ENCODE data around the gene AP2B1. TPM values are rescaled to one million over a fixed set of nuclear protein-coding genes. Genes with fewer than 3 reads are reported as not detected.

Gene AP2B1
- total RNA-seq, 1 experiment from 2014 or later, result 198 TPM

- no peak for TF ChIP-seq POLR2A (IDR thresholded peaks at IDR 0.05; ENCODE audit: borderline replicate concordance, extremely low read depth, insufficient read depth, insufficient read length)
- TF ChIP-seq EZH2 (IDR thresholded peaks at IDR 0.05), result no peak
- TF ChIP-seq EGR1 (IDR thresholded peaks at IDR 0.05; ENCODE audit: low read depth), result no peak
- TF ChIP-seq ELF1 (IDR thresholded peaks at IDR 0.05; ENCODE audit: borderline replicate concordance, low read depth), result no peak
- no peak for TF ChIP-seq ATF3 (IDR thresholded peaks at IDR 0.05)
- TF ChIP-seq POLR2AphosphoS5 (IDR thresholded peaks at IDR 0.05; ENCODE audit: low read depth, low read length), result no peak
- TF ChIP-seq SP1 (IDR thresholded peaks at IDR 0.05; ENCODE audit: low read depth), result no peak
- TF ChIP-seq RAD21 (IDR thresholded peaks at IDR 0.05; ENCODE audit: low read depth), result no peak
- no peak for TF ChIP-seq JUND (IDR thresholded peaks at IDR 0.05)
- TF ChIP-seq SRF (IDR thresholded peaks at IDR 0.05; ENCODE audit: low read depth), result no peak
- TF ChIP-seq ZBTB33 (IDR thresholded peaks at IDR 0.05; ENCODE audit: extremely low read depth, insufficient replicate concordance, low read length), result no peak
- no peak for TF ChIP-seq YY1 (IDR thresholded peaks at IDR 0.05; ENCODE audit: extremely low read depth, insufficient replicate concordance, low read depth, low read length)
- TF ChIP-seq EZH2phosphoT487 (IDR thresholded peaks at IDR 0.05; ENCODE audit: borderline replicate concordance), result no peak
- TF ChIP-seq CEBPB (IDR thresholded peaks at IDR 0.05; ENCODE audit: low read depth), result no peak
- no peaks in the 10 kb centered on the region for H3K79me2 ChIP-seq (ENCODE audit: insufficient read depth, low read length)
- no TSS peak for BruUV-seq (replicated peaks)
- peaks cover 0 to 2% of the 10 kb centered on the region in 2 experiments; a peak in 1 of 4 replicates for H3K36me3 ChIP-seq (ENCODE audit: control insufficient read depth in 1 of 2, insufficient read depth in 2 of 2, low read length in 2 of 2)
- ChIA-PET CTCF (no interaction called here), POLR2A (no interaction called here), RAD21 (ENCODE audit: low non-redundant PET in 1 of 2, low total read pairs in 2 of 2, uncharacterized antibody in 2 of 2, unreplicated experiment in 2 of 2) (no interaction called here)
- H3K4me3 ChIP-seq (replicated peaks in 1 of 2; ENCODE audit: low read depth in 1 of 2, low read length in 2 of 2), result no peak within 1 kb of the TSS
- intact Hi-C loops (cut with micrococcal nuclease), result no loop called here
- H3K27ac ChIP-seq (ENCODE audit: low read depth, low read length), result no peak within 1 kb of the TSS
- no peaks in the 10 kb centered on the region for H3K9me2 ChIP-seq (ENCODE audit: insufficient read depth)
- H3K9me3 ChIP-seq (ENCODE audit: control insufficient read depth in 1 of 2, insufficient read depth in 1 of 2, low read depth in 1 of 2, low read length in 2 of 2), result no peaks in the 10 kb centered on the region
- no peak within 1 kb of the TSS for H3K9ac ChIP-seq (ENCODE audit: low read length)
- H2AFZ ChIP-seq (ENCODE audit: low read depth, low read length, poor library complexity, severe bottlenecking), result no peak within 1 kb of the TSS
- H3K27me3 ChIP-seq (ENCODE audit: insufficient read depth, low read length), result no peaks in the 10 kb centered on the region
- DNase-seq (ENCODE audit: low read depth, low spot score) (no peak), ATAC-seq (no peak; the same call in 1 of the 2 replicates)
- H3K4me1 ChIP-seq (ENCODE audit: control insufficient read depth in 1 of 2, insufficient read depth in 2 of 2, low read length in 2 of 2), result peaks cover 0 to 2% of the 10 kb centered on the region in 2 experiments; a peak in 1 of 4 replicates
- H4K20me1 ChIP-seq (ENCODE audit: insufficient read depth), result no peaks in the 10 kb centered on the region
- H3K4me2 ChIP-seq (ENCODE audit: low read length), result no peak within 1 kb of the TSS
Observed at GRCh38 chr17:35731239-35731916, 144.3 kb downstream of the AP2B1 start, which contains the start of gene RASL10B. TSS of gene RASL10B (plus strand) at chr17:35731639. CDS start at chr17:35735185, 3,546 bp downstream.
